Astrocyte of the spinal cord (primary cell): ENCODE data around the gene MLN.

ENCODE experiments used
- DNase-seq: peaks from one replicate; pipeline ENCODE4 v3.0.0; 2011; ENCODE audit warnings: low read depth, low spot score
- H3K4me3 ChIP-seq: 2 replicates; pipeline ENCODE4 v1.5.1; 2011; ENCODE audit warnings: low read depth, mild to moderate bottlenecking, low read length, moderate library complexity
- CTCF ChIP-seq: IDR thresholded peaks from 2 replicates; pipeline ENCODE4 v1.5.1; 2012; ENCODE audit warnings: low read depth, mild to moderate bottlenecking, low read length, inconsistent platforms
- in situ Hi-C: cut with HindIII; loops from 2 replicates; pipeline ENCODE4 v1.10.0; 2017; ENCODE audit warnings: low sequenced_read_pairs

The MLN gene

GRCh38 chr6:33768644-33769120, 35.1 kb downstream of the MLN start:
- in situ Hi-C loops = no loop called here
- peak; percentile 73 for DNase-seq
- no peak overlapping the region for H3K4me3 ChIP-seq
- peak; percentile 95 for TF ChIP-seq CTCF

- TF ChIP-seq CTCF = no peak
- in situ Hi-C loops = no loop called here
- no peak overlapping the region for H3K4me3 ChIP-seq
- no peak for DNase-seq
Measured at GRCh38 chr6:33766921-33767907, 36.6 kb downstream of the MLN start.

GRCh38 chr6:33765368-33765767, 38.4 kb downstream of the MLN start:
- H3K4me3 ChIP-seq = no peak overlapping the region
- no peak for DNase-seq
- in situ Hi-C loops = no loop called here
- TF ChIP-seq CTCF = no peak

GRCh38 chr6:33764036-33764435, 39.8 kb downstream of the MLN start:
- H3K4me3 ChIP-seq = no peak overlapping the region
- DNase-seq = no peak
- TF ChIP-seq CTCF = no peak
- in situ Hi-C loops = no loop called here

- H3K4me3 ChIP-seq = no peak overlapping the region
- DNase-seq = no peak
- in situ Hi-C loops = no loop called here
Measured at GRCh38 chr6:33763483-33763882, 40.3 kb downstream of the MLN start.

GRCh38 chr6:33762713-33763112, 41.1 kb downstream of the MLN start:
- H3K4me3 ChIP-seq = no peak overlapping the region
- DNase-seq = no peak
- no peak for TF ChIP-seq CTCF
- in situ Hi-C loops = no loop called here

More at GRCh38 chr6:33763483-33763882, 40.3 kb downstream of the MLN start:
- TF ChIP-seq CTCF = no peak
